Glomerular endothelial cell (primary cell): Measurements from ENCODE around the gene XYLT1. TPM values are rescaled to one million over a fixed set of nuclear protein-coding genes. Genes with fewer than 3 reads are reported as not detected.

ENCODE experiments used
- DNase-seq: peaks from one replicate; pipeline ENCODE4 v3.0.0-alpha.2; 2011; ENCODE audit warnings: low read depth, low spot score; ENCODE audit errors: extremely low read depth
- total RNA-seq: library from RNA; depleted of rRNA; stranded (reverse); fragments of >200 nt; gene quantifications from 2 replicates; pipeline ENCODE4 v1.2.3, GENCODE V29; 2015

Gene XYLT1
- total RNA-seq, 1 donor from 2014 or later, result 6.0 TPM

GRCh38 chr16:17237350-17237944 lies 233.3 kb downstream of the XYLT1 start:
- DNase-seq, result no peak

DNA sequence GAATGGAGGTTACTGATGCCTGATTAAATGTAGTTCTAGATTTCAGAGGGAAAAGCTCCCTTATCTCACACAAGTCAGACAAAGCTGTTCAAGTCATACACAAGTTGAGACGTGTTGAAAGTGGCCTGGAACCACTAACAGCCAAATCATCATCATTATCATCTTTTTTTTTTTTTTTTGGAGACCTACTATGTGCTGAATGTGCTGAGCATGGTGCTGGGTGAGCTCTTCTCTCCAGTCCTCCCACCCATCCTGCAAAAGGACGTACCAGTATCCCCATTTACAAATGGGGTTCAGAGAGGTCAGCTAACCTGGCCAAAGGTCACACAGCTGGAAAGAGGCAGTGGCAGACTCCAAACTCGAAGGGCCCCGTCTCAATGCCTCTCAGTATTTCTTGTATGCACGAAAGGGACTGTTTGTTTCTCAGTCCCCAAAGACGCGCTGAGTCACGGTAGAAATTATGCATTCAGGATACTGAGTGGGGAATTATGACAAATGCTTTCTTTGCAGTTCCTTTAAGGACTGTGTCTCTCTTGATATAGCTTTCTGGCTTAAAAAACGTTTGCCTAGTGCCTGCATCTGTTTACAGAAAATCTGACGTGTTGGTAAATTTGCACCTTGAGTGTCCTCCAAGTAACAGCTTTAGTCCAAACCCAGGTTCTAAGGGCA lies 235.5 kb downstream of the XYLT1 start:
- no peak for DNase-seq

GRCh38 chr16:17233318-17234002 lies 237.3 kb downstream of the XYLT1 start:
- DNase-seq, result no peak

DNA sequence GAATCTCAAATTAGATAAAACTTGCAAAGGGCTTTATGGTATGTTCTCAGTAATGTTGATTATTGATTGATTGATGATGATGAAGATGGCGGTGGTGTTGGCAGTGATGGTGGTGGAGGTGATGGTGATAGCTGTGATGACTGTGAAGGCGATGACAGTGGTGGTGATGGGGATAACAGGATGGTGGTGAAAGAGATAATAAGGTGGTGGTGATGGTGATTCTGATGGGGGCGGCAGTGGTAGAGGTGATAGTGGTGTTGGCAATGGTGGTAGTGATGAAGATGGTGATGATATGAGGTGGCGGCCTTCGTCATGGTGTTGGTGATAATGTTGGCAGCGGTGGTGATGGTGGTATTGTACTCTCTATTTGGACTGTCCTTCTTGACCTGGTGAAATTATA lies 238.3 kb downstream of the XYLT1 start:
- no peak for DNase-seq

DNA sequence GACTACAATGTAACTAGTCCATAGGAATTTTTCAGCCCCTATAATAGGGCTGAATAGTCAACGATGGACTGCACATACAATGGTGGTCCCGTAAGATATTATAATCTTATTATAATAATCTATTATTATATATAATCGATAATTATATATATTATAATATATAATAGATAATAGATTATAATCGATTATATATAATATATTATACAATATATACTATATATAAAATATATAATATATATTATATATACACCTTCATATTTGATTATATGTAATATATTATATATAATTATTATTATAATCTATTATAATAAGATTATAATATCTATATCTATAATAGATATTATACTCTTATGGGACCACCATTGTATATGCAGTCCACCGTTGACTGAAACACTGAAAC lies 238.8 kb downstream of the XYLT1 start:
- DNase-seq, result no peak

DNA sequence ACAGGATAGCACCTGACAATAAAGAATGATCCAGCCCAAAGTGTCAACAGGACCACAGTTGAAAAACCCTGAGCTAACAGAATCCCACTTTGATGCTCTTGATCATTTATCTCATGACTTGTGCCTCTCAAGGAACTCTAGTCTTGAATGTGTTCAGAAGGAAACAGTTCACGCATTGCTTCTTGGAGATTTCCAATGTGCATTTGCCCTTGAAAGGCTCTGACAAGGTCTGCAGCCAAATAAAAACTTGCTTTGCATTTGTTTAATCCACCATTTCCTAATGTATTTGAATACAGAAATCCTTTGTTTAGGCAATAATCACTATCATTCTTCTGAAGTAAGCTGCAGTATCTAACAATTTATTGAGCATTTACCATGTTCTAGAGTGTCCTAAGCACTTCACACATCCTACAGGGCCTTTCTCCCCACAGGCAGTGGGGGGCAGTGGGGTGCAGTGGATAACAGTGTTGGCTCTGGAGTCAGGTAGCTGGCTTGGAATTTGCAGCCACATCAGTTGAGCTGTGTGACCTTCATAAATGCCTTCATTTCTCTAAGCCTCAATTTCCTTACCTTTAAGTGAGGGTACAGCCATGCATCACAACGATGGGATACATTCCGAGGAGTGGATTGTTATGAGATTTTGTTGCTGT lies 239.7 kb downstream of the XYLT1 start:
- DNase-seq, result no peak

DNA sequence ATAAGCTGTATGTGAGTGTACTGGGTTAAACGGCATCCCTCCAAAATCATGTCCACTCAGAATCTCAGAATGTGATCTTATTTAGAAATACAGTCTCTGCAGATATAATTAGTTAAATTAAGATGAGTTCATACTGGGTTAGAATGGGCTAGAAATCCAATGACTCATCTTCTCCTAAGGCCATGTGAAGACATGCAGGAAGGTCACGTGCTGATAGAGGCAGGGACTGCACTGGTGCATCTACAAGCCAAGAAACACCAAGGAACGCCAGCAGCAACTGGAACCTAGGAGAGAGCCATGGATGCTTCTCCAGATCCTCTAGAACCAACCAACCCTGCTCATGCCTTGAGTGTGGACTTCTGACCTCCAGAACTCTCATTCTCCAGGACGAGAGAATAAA lies 241.0 kb downstream of the XYLT1 start:
- DNase-seq, result no peak

DNA sequence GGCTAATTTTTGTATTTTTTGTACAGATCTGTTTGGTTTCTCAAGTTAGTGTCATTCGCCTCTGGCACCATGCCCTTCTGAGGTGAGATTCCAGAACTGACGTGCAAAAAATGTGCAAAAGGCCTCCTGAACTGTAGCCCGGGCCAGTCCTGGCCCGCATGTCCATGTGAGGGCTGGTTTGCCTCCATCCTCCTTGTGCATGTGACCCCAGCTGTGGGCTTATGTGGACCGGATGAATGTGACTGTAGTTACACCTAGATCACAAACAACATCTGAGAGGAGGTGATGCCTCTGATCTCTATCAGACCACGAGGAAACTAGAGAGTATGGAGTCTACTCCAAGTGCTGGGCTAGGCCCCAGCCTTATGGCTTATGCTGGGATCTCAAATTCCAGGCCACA lies 241.6 kb downstream of the XYLT1 start:
- DNase-seq, result no peak

- DNase-seq, result no peak
Measured at GRCh38 chr16:17228708-17229055, 242.1 kb downstream of the XYLT1 start.

DNA sequence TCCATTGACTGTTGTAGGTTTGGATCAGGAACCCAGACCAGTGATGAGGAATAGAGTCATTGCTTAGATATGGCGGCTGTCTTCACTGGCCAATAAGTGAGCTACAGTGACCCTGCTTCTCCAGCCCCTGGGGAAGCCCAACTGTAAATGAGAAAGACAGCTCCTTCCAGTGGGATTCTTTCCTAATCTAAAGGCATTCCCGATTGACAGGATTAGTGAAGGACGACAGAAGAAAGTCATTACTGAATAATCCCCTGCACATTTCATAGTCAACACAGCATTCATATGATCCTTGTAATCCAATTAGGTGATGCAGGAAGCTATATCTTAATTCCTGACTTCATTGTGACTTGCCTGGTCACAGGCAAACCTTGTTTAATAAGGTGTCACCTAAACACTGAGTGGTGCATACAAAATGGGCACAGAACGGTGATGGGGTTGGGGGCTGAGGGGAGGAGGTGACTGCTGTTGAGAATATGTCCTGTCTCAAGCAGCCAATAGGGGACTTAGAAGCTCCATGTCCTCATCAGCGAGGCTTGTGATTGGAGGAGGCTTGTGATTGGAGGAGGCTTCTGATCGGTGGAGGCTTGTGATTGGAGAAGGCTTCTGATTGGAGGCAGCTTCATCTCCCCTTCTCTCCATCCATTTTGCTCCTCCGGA lies 242.6 kb downstream of the XYLT1 start:
- DNase-seq, result no peak

DNA sequence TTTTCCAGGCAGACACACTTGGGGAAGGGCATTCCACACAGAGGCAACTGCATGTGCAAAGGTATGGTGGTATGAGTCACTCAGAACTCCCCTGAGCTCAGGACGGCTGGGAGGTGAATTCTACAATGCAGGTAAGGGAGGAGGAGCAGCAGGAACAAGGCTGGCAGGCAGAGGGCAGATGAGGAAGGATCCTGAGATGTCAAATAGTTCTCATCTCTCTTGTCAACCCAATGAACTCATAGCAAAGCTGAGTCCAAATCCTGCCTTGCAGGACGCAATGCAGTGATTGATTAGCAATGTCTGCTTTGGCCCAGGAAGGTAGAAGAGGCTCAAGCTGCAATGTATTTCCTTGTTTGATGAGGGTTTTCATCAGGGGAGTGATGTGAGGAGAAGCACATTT lies 243.5 kb downstream of the XYLT1 start:
- no peak for DNase-seq

DNA sequence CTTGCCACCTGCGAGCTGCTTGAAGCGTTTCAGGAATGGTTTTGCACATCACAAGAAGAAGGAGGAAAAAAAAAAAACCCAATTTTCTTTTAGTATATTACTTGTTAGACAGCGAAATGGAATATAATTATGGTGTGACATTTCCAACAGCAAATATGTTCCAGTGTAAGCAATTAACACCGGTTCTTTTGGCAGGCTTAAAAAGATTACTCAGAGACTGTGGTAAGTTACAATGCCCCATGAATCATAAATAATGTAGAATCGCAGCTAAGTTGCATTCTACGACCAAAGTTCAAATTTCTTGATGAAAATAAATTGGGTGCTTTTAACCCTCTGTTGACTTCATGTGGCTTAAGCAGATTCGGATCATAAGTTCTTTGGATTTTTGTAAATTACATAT lies 245.2 kb downstream of the XYLT1 start:
- DNase-seq, result no peak

- no peak for DNase-seq
Measured at GRCh38 chr16:17224879-17225281, 245.9 kb downstream of the XYLT1 start.

DNA sequence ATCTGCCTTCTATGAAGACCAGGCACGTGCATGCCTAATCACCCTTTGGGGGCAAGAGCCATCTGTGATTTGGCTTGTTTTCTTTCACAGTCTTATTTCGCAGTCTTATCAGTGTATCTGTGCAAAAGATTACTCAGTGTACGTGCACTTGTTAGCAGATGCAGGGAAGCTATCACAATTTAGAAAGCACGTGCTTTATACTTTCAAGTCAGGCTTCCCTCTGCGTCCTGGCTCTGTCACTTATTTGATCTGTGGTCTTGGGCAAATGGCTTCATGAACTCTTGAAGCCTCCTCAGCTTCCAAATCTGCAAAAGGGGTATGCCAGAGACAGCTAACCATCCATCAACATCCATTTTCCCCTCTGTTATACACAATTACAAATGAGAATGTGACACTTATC lies 246.4 kb downstream of the XYLT1 start:
- no peak for DNase-seq

GRCh38 chr16:17223576-17223975 lies 247.2 kb downstream of the XYLT1 start:
- no peak for DNase-seq

DNA sequence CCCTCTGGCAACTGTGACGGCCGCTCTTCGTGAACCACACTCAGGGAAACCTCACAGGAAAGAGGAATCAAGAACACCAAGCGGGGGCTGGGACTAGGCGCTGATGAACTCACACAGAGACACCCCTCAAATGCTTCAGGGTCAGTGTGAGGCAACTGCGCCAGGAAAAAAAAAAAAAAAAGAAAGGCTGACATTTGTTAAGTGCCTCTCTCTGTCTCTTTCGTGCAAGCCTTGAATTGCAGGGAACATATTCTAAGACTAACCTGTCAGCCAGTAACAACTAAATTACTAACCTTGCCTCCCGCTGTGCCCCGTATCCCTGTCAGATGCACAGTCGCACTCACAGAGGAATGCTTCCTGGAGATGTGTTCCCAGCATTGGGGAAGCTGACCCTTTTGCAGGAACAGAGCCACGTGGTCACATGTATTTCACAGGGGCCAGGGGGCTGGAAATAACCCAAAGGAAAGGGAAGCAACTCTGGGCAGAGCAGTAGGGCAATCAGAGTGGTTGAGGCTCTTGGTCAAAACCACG lies 247.8 kb downstream of the XYLT1 start:
- DNase-seq, result no peak

- DNase-seq, result no peak
Measured at GRCh38 chr16:17219991-17220390, 250.8 kb downstream of the XYLT1 start.

GRCh38 chr16:17215936-17216335 lies 254.8 kb downstream of the XYLT1 start:
- no peak for DNase-seq

DNA sequence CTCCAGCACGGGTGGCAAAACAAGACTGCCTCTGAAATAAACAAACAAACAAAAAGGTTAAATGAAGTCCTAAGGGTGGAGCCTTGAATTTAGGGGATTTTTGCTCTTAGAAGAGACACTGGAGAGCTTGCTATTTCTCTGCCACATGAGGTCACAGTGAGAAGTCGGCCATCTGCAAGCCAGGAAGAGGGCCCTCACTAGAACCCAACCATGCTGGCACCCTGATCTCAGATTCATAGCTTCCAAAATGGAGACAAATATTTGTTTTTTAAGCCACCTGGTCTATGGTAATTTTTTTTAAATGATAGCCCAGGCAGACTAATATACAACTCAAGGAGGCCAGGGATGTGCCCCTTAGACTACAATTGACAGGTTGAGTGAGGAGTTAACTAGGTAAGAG lies 255.5 kb downstream of the XYLT1 start:
- no peak for DNase-seq

- no peak for DNase-seq
Measured at GRCh38 chr16:17213974-17214373, 256.8 kb downstream of the XYLT1 start.

- no peak for DNase-seq
Measured at GRCh38 chr16:17213025-17213424, 257.7 kb downstream of the XYLT1 start.
